ENCODE data around the gene MAP2K3.
A peak's percentile ranks its signal among the peaks of the same experiment; 100 is the strongest.

Gene MAP2K3

GRCh38 chr17:21253646-21254441 is 30.7 kb upstream of the MAP2K3 start:
- no peak for FAIRE-seq

- FAIRE-seq, result no peak
Measured at GRCh38 chr17:21258593-21258992, 25.9 kb upstream of the MAP2K3 start.

GRCh38 chr17:21262259-21262993 is 22.1 kb upstream of the MAP2K3 start:
- FAIRE-seq, result no peak

DNA sequence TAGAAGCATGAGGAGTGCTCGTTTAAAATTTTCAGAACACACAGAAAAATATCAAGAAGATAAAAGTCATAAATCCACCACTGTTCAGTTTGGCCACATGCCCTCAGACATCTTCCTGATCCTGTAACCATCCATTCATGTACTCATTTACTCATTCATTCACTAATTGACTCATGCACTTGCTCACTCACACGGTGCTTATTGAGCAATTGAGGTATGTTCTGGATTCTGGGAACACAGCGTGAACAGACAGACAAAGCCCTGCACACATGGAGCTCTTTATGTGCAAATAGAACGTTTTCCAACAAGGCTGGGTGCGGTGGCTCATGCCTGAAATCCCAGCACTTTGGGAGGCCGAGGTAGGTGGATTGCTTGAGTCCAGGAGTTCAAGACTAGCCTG is 21.1 kb upstream of the MAP2K3 start:
- FAIRE-seq, result no peak

- FAIRE-seq, result no peak
Measured at GRCh38 chr17:21268596-21269188, 15.8 kb upstream of the MAP2K3 start.

DNA sequence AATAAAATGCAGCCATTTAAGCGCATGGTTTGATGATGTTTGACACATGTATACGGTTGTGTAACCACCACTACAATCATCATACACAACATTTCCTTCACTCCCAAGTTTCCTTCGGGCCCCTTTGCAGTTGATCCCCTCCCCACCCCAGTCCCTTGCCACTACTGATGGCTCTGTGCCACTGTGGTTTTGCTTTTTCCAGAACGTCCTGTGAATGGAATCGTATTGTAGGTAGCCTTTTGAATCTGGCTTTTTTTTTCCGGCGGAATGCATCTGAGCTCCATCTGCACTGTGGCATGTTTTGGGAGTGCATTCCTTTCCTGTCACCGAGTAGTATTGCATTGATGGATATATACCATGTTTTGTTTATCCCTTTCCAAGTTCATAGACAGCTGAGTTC is 15.1 kb upstream of the MAP2K3 start:
- FAIRE-seq, result no peak

GRCh38 chr17:21271454-21272183 is 12.9 kb upstream of the MAP2K3 start:
- FAIRE-seq, result no peak

DNA sequence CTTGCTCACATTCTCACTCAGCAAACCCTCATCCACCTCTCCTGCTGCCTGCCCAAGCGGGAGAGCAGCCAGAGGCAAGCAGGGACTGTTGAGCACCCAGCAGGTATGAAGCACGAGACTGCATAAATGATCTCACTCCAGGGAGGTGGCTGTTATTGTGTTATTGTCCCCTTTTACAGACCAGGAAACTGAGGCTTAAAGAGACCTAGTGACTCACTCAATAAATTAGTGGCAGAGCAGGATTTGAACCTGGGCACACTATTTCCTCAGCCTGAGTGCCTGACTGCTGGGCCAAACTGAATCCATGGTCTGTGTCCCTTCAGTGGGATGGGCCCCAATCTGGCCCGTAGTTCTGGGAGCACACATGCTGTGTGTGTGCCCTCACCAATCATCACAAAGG is 12.3 kb upstream of the MAP2K3 start:
- no peak for FAIRE-seq

- no peak for FAIRE-seq
Measured at GRCh38 chr17:21272881-21273792, 11.4 kb upstream of the MAP2K3 start.

DNA sequence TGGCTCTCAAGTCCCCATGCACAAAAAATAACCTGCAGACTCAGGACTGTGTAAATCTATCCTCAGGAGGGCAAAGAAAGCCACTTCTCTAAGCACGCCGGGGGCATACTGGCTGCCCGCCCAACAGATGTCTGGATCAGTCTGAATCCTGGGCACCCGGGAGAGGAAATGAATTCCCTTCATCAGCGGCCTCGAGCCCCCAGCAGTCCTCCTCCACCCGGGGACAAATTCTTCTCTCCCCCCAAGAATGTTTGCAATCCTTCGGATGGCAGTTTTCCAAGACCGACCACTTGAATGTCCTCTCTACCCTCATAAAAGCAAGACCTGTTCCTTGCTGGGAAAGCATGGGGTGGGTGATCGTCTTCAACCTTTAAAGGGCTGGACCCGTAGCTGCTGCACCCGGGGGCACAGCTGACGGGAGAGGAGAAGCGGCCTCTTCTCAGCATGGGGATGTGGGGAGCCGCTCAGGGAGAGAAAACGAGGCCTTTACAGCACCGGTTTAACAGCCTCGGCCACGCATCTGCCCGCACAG is 9.4 kb upstream of the MAP2K3 start:
- no peak for FAIRE-seq

GRCh38 chr17:21275579-21276263 is 8.8 kb upstream of the MAP2K3 start:
- peak; percentile 37 for FAIRE-seq

DNA sequence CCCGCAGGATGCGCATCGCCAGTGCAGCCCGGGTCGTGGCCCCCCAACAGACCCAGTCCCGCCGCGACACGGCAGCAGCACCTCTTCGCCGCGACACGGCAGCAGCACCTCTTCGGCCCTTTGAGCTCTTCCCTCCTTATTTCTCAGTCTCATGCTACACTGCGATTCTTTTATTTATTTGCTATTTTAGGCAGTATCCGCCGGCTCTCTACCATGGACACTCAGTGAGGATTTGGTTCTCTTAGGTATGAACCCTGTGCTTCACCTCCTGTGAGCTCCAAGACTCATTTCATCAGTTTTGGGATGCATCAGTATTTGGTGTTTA is 8.3 kb upstream of the MAP2K3 start:
- no peak for FAIRE-seq

DNA sequence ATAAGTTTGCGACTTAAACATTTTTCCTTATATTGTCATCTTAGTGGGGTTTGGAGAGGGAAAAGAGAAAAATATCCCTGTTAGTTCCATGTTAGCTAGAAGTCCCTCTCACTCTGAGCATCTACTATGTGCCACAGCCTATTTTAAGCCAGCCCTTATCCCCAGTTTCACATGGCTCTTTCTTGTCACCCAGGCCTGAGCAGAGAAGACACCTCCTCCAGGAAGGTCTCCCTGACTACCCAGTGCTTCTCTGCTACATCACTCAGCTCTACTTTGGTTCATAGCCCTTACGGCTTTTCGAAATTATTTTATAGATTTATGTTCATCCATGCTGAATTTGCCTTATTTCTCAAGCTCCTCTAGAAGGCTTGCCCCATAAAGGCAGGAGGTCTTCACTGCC is 7.2 kb upstream of the MAP2K3 start:
- FAIRE-seq, result no peak

DNA sequence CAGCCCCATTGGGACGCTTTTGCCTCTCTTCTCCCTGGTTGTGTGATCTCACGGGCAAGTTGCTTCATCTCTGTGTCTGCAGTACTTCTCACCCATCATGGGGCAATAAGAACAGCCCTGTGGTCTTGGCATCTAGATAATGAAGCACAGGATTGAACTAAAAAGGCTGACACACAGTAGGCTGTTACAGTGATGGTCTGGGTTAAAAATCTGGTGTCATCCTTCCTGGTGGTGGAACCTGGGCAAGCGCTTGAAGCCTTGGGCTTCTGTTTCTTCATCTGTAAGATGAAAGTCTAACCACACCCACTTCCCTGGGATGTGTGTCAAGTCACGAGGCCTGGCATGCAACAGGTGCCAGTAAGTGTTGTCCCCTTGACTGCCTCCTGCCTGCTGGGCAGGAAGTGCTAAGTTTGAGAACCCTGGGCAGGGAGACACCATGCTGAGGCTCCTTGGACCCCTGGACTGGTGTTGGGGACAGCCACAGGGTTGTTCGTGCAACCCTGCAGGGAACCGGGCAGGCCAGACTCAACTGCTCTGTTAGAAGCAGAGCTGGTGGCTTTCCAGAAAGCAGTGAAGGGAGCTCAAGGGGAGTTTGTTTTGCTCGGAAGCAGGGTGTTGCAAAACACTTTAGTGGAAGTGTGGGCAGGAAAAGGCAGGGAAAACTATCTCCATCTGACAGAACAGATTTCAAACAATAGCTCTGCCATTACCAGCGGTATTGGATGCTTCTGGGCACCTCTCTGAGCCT is 5.9 kb upstream of the MAP2K3 start:
- FAIRE-seq, result no peak

DNA sequence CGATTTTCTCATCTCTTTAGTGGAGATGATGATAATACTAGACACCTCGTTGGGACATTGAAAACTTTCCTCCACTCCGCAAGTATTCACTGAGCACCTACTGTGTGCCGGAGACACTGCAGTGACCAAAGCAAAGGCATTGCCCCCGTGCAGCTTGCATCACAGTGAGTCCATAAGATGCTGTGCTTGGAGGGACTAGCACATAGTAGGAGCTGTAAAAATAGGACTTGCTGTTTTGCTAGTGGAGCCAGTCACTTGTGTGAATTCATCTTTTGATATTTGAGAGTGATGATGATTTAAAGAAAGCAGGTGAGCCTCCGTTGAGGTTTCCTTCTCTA is 5.3 kb upstream of the MAP2K3 start:
- no peak for FAIRE-seq

DNA sequence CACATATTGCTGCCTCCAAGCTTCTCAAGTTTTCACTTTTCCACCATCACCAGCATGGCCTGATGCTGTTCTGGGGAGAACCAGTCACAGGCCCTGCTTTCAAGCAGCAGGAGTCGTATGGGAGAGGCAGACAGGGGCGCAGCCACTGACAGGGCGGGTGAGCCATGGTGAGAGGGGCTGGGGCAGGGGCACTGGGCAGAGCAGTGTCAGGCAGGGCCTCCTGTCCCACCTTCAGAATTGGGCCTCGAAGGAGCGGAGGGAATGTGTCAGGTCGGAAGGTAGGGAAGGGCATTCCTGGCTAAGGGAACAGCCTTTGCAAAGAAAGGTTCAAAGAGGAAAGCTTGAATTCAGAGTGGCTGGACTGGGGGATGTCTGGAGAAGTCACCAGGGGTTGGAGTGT is 4.9 kb upstream of the MAP2K3 start:
- FAIRE-seq, result no peak

GRCh38 chr17:21280081-21280518 is 4.4 kb upstream of the MAP2K3 start:
- peak; percentile 8 for FAIRE-seq

- FAIRE-seq, result no peak
Measured at GRCh38 chr17:21282231-21282630, 2.3 kb upstream of the MAP2K3 start.

DNA sequence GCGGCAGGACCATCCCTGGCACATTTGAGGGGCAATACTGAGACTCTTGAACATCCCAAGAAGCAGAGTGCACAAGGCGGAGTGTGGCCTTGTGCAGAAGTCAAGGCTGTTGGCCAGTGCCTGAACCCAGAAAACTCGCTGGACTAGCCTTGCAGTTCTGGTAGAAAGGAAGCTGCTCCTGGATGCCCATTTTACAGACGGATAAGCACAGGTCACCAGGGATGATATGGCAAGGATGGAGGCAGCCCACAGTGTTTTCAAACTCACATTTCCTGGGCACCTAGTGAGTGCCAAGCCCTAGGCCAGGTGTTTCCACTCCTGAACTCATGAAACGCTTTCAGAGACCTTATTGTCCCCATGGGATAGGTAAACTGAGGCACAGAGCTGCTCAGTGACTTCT is 1.7 kb upstream of the MAP2K3 start:
- no peak for FAIRE-seq

GRCh38 chr17:21283482-21284318 is 811 bp upstream of the MAP2K3 start:
- FAIRE-seq, result no peak

Measured in G401.6 (cell line).